GM19463 (cell line): ENCODE measurements around the gene FSHR.

Experiments used
- ATAC-seq: cut with Tn5 transposase; IDR thresholded peaks from one replicate; pipeline ENCODE4 v1.9.1; 2021; ENCODE audit warnings: mild to moderate bottlenecking, moderate library complexity; ENCODE audit not compliant: unreplicated experiment

Gene FSHR

GRCh38 chr2:48915227-48915626 lies 239.1 kb downstream of the FSHR start:
- no peak for ATAC-seq

GRCh38 chr2:48914477-48915089 lies 239.7 kb downstream of the FSHR start:
- ATAC-seq: peak; percentile 90
